ENCODE measurements around the gene GRK6.

- TF ChIP-seq CTCF (conservative IDR thresholded peaks at IDR 0.05; ENCODE audit: low read depth in 2 of 2) (peak; percentile 83 to 96), REST (IDR thresholded peaks at IDR 0.05; ENCODE audit: unreplicated experiment) (no peak), POLR2AphosphoS5 (IDR thresholded peaks at IDR 0.05; ENCODE audit: low read depth) (no peak; the same call in 1 of the 2 replicates), EZH2 (IDR thresholded peaks at IDR 0.05; ENCODE audit: low read depth, unreplicated experiment) (no peak), NANOG (IDR thresholded peaks at IDR 0.05; ENCODE audit: borderline replicate concordance) (no peak), EZH2phosphoT487 (IDR thresholded peaks at IDR 0.05; ENCODE audit: unreplicated experiment) (no peak), JUNB (IDR thresholded peaks at IDR 0.05; ENCODE audit: unreplicated experiment) (no peak)
Observed at GRCh38 chr5:177491429-177491945, 65.0 kb downstream of the GRK6 start.

Measured in GM23338 (cell line).